DOHH2 (cell line): ENCODE data around the gene SSBP3.

Experiments used
- EZH2phosphoT487 ChIP-seq: fragments of 200-600 bp; sonication (generic); IDR thresholded peaks from 2 replicates; pipeline ENCODE4 v1.6.1; 2017; ENCODE audit warnings: borderline replicate concordance, mild to moderate bottlenecking, antibody characterized with exemption, low read length, moderate library complexity, mixed read lengths
- TF ChIP-seq, protein P1 (sequence below): fragments of 200-600 bp; sonication (generic); IDR thresholded peaks from one replicate; pipeline ENCODE4 v1.5.1; 2014; ENCODE audit warnings: antibody characterized with exemption, mild to moderate bottlenecking, low read depth, low read length; ENCODE audit not compliant: poor library complexity, severe bottlenecking

DNA sequence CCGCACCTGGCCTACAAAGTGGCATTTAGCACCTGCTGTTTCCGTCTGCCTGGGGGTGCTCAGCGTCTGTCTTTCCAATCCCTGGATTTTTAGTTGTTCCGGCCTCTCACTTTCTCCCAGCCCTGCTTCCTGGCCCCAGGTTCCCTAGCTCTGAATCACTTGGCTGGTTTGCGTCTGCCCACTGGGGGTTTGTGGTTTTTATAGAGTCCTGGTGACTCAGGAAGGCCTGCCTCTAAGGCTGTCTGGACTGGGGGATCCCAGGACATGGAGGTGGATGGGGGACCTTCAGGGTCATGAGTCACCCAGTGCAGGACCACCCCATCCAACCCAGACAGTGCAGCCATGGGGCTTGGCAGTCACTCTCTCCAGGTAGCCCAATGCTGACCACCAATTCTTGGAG lies 152.7 kb downstream of the SSBP3 start:
- no peak for TF ChIP-seq EZH2phosphoT487
- TF ChIP-seq, protein P1, sequence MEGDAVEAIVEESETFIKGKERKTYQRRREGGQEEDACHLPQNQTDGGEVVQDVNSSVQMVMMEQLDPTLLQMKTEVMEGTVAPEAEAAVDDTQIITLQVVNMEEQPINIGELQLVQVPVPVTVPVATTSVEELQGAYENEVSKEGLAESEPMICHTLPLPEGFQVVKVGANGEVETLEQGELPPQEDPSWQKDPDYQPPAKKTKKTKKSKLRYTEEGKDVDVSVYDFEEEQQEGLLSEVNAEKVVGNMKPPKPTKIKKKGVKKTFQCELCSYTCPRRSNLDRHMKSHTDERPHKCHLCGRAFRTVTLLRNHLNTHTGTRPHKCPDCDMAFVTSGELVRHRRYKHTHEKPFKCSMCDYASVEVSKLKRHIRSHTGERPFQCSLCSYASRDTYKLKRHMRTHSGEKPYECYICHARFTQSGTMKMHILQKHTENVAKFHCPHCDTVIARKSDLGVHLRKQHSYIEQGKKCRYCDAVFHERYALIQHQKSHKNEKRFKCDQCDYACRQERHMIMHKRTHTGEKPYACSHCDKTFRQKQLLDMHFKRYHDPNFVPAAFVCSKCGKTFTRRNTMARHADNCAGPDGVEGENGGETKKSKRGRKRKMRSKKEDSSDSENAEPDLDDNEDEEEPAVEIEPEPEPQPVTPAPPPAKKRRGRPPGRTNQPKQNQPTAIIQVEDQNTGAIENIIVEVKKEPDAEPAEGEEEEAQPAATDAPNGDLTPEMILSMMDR = no peak
